IMR-90 (cell line): ENCODE measurements around the gene ME3.

ENCODE experiments used
- BHLHE40 ChIP-seq: fragments of 150-350 bp; IDR thresholded peaks from 2 replicates; pipeline ENCODE4 v1.6.1; 2016; ENCODE audit warnings: mild to moderate bottlenecking, low read depth, low read length
- CTCF ChIP-seq: conservative IDR thresholded peaks from 2 replicates; pipeline ENCODE4 v1.5.1; 2012; ENCODE audit warnings: mild to moderate bottlenecking, low read depth, low read length, improper control_type of control experiment
- ELK1 ChIP-seq: fragments of 150-350 bp; IDR thresholded peaks from 2 replicates; pipeline ENCODE4 v1.6.1; 2016; ENCODE audit warnings: low read depth, mild to moderate bottlenecking, low read length, moderate library complexity, borderline replicate concordance
- FOS ChIP-seq: fragments of 150-350 bp; IDR thresholded peaks from 2 replicates; pipeline ENCODE4 v1.6.1; 2016; ENCODE audit warnings: low read depth, low read length
- MXI1 ChIP-seq: IDR thresholded peaks from 2 replicates; pipeline ENCODE4 v1.6.1; 2012; ENCODE audit warnings: low read depth, mild to moderate bottlenecking, low read length, moderate library complexity, borderline replicate concordance
- POLR2A ChIP-seq: IDR thresholded peaks from 2 replicates; pipeline ENCODE4 v1.6.1; 2012; ENCODE audit warnings: mild to moderate bottlenecking, low read depth, low read length
- RCOR1 ChIP-seq: IDR thresholded peaks from 2 replicates; pipeline ENCODE4 v1.6.1; 2012; ENCODE audit warnings: mild to moderate bottlenecking, low read length, improper control_type of control experiment; ENCODE audit not compliant: insufficient replicate concordance
- TF ChIP-seq, protein P1 (sequence below): fragments of 150-350 bp; IDR thresholded peaks from 2 replicates; pipeline ENCODE4 v1.6.1; 2017; ENCODE audit warnings: mild to moderate bottlenecking, antibody characterized with exemption, low read length, low read depth

DNA sequence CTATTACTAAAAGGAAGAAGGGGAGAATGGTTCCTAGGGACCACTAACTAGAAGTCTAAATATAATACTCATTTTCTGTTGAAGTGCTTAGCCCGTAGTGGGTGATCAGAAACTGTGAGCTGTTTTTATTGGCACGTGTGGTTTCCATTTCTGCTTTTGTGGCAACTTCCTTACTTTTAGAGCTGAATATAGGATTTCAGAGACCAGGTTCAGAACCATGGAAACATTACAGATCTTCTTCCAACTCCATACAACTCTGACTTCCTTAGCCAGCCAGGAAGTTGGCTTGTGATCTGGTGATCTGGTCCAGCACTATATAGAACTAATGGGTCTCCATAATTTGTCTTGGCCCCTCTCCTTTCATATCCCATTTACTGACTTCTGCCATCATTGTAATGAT lies 2.6 kb upstream of the ME3 start:
- TF ChIP-seq FOS, result no peak
- TF ChIP-seq CTCF, result no peak
- TF ChIP-seq RCOR1, result no peak
- TF ChIP-seq POLR2A, result no peak
- TF ChIP-seq, protein P1, sequence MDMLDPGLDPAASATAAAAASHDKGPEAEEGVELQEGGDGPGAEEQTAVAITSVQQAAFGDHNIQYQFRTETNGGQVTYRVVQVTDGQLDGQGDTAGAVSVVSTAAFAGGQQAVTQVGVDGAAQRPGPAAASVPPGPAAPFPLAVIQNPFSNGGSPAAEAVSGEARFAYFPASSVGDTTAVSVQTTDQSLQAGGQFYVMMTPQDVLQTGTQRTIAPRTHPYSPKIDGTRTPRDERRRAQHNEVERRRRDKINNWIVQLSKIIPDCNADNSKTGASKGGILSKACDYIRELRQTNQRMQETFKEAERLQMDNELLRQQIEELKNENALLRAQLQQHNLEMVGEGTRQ, result no peak
- no peak for TF ChIP-seq BHLHE40
- TF ChIP-seq MXI1, result no peak
- TF ChIP-seq ELK1, result no peak
